Occipital lobe (tissue), 2 donors: ENCODE results near the gene TOMM34. TPM values are rescaled to one million over a fixed set of nuclear protein-coding genes. Genes with fewer than 3 reads are reported as not detected.

Source experiments
- DNase-seq: peaks from one replicate; lab custom pipeline; 2025; lab: John Stamatoyannopoulos, UW
- total RNA-seq: library from RNA; depleted of rRNA; stranded (reverse); fragments of >200 nt; gene quantifications from one replicate; pipeline ENCODE4 v1.2.3, GENCODE V29; 2014

Gene TOMM34
- total RNA-seq, 1 donor from 2014 or later, result 5.0 TPM

GRCh38 chr20:44963325-44964215, 3.4 kb upstream of the TOMM34 start:
- no peak for DNase-seq

GRCh38 chr20:44962483-44962882, 2.3 kb upstream of the TOMM34 start:
- DNase-seq, result no peak

GRCh38 chr20:44961870-44962267, 1.7 kb upstream of the TOMM34 start:
- DNase-seq, result no peak

GRCh38 chr20:44961011-44961869, 1.0 kb upstream of the TOMM34 start:
- no peak for DNase-seq

GRCh38 chr20:44959638-44960102, 527 bp downstream of the TOMM34 start:
- peak; percentile 18 for DNase-seq

GRCh38 chr20:44959082-44959637, 1.0 kb downstream of the TOMM34 start:
- no peak for DNase-seq

GRCh38 chr20:44958276-44958675, 1.9 kb downstream of the TOMM34 start:
- no peak for DNase-seq

GRCh38 chr20:44956410-44956809, 3.8 kb downstream of the TOMM34 start:
- no peak for DNase-seq

GRCh38 chr20:44955270-44955669, 4.9 kb downstream of the TOMM34 start:
- no peak for DNase-seq

GRCh38 chr20:44954211-44954610, 6.0 kb downstream of the TOMM34 start:
- DNase-seq, result no peak

GRCh38 chr20:44952731-44953130, 7.5 kb downstream of the TOMM34 start:
- DNase-seq, result no peak

- no peak for DNase-seq
These were observed 9.8 kb downstream of the TOMM34 start for GRCh38 chr20:44950368-44950767.

- DNase-seq, result no peak
These were observed 11.7 kb downstream of the TOMM34 start for GRCh38 chr20:44948513-44948912.

GRCh38 chr20:44948107-44948506, 12.1 kb downstream of the TOMM34 start:
- DNase-seq, result no peak

GRCh38 chr20:44946271-44946852, 13.8 kb downstream of the TOMM34 start:
- no peak for DNase-seq

- no peak for DNase-seq
These were observed 14.9 kb downstream of the TOMM34 start for GRCh38 chr20:44945261-44945660.

- no peak for DNase-seq
These were observed 16.4 kb downstream of the TOMM34 start for GRCh38 chr20:44943828-44944227.

- no peak for DNase-seq
These were observed 17.8 kb downstream of the TOMM34 start for GRCh38 chr20:44942264-44942973.

- DNase-seq, result no peak
These were observed 19.0 kb downstream of the TOMM34 start for GRCh38 chr20:44941120-44941691.

GRCh38 chr20:44938637-44939036, 21.6 kb downstream of the TOMM34 start:
- peak; percentile 11 for DNase-seq

GRCh38 chr20:44936510-44936909, 23.7 kb downstream of the TOMM34 start:
- DNase-seq, result no peak
